A549 (cell line): Measurements from ENCODE around the gene KDM4E. TPM values are rescaled to one million over a fixed set of nuclear protein-coding genes. Genes with fewer than 3 reads are reported as not detected.
A peak's percentile ranks its signal among the peaks of the same experiment; 100 is the strongest.

Experiments used
- ATAC-seq, 2 experiments: fragments of 200-7000 bp in 1 of 2; fragments of >200 bp in 1 of 2; cut with Nextera tagmentation in 1 of 2; cut with Tn5 transposase in 1 of 2; 3 replicates each; pipeline versions ENCODE4 v1.8.0 to v1.9.1; 2018 to 2020; ENCODE audit warnings: mild to moderate bottlenecking in 1 of 2, moderate library complexity in 1 of 2
- CTCF ChIA-PET: fragments of 300-600 bp; sonication (Branson Sonifier 250); formaldehyde crosslinking; extraction: SDS; loops from one replicate; lab custom pipeline; 2021; ENCODE audit warnings: antibody characterized with exemption, inconsistent platforms; lab: Yijun Ruan, JAX
- POLR2A ChIA-PET: fragments of 350-600 bp; formaldehyde crosslinking; extraction: SDS; loops from one replicate; lab custom pipeline; 2021; ENCODE audit warnings: antibody characterized with exemption, inconsistent platforms; lab: Yijun Ruan, JAX
- DNase-seq, 2 experiments: peaks; one replicate each; pipeline versions ENCODE4 v3.0.0 to v3.0.0-alpha.2; 2011 to 2016; ENCODE audit warnings: low read depth in 1 of 2, low spot score in 1 of 2
- FAIRE-seq: peaks from 2 replicates; lab custom pipeline; 2011; peaks lifted over from hg19 to GRCh38; lab: Jason Lieb, UNC
- H3K27ac ChIP-seq, 2 experiments: fragments of >200 bp; sonication (Bioruptor Twin); formaldehyde crosslinking; 3 replicates each; pipeline ENCODE4 v1.5.1; 2016 to 2017
- H3K4me1 ChIP-seq: fragments of >200 bp; sonication (Bioruptor Twin); formaldehyde crosslinking; 3 replicates; pipeline ENCODE4 v1.6.1; 2016
- H3K4me2 ChIP-seq: fragments of >200 bp; sonication (Bioruptor Twin); formaldehyde crosslinking; 3 replicates; pipeline ENCODE4 v1.6.1; 2016
- H3K4me3 ChIP-seq: fragments of >200 bp; sonication (Bioruptor Twin); formaldehyde crosslinking; 3 replicates; pipeline ENCODE4 v1.5.1; 2016
- H3K9me3 ChIP-seq: fragments of >200 bp; sonication (Bioruptor Twin); formaldehyde crosslinking; 3 replicates; pipeline ENCODE4 v1.6.1; 2016
- BCL3 ChIP-seq: fragments of >200 bp; sonication (Bioruptor Twin); formaldehyde crosslinking; IDR thresholded peaks from 3 replicates; pipeline ENCODE4 v1.6.1; 2016
- BHLHE40 ChIP-seq: IDR thresholded peaks from 2 replicates; pipeline ENCODE4 v1.6.1; 2012; ENCODE audit warnings: low read depth, low read length, inconsistent platforms
- CBX2 ChIP-seq: fragments of 200-600 bp; sonication (generic); IDR thresholded peaks from 2 replicates; pipeline ENCODE4 v1.6.1; 2016; ENCODE audit warnings: low read depth, mild to moderate bottlenecking, borderline replicate concordance
- CEBPB ChIP-seq, 2 experiments: fragments of >200 bp in 1 of 2; sonication (Bioruptor Twin) in 1 of 2; formaldehyde crosslinking in 1 of 2; IDR thresholded peaks; 2 replicates each; pipeline ENCODE4 v1.6.1; 2012 to 2016
- CHD2 ChIP-seq: fragments of 150-350 bp; IDR thresholded peaks from 2 replicates; pipeline ENCODE4 v1.6.1; 2014; ENCODE audit warnings: low read length; ENCODE audit not compliant: partially characterized antibody
- CTCF ChIP-seq: fragments of >200 bp; sonication (Bioruptor Twin); formaldehyde crosslinking; IDR thresholded peaks from 3 replicates; pipeline ENCODE4 v1.5.1; 2016
- E2F6 ChIP-seq: IDR thresholded peaks from 2 replicates; pipeline ENCODE4 v1.6.1; 2012; ENCODE audit warnings: low read depth, borderline replicate concordance
- EHF ChIP-seq: fragments of 250-450 bp; sonication (Bioruptor Pico); IDR thresholded peaks from 2 replicates; pipeline ENCODE4 v1.5.0; 2020; ENCODE audit warnings: mild to moderate bottlenecking
- EHMT2 ChIP-seq: fragments of 200-600 bp; sonication (generic); IDR thresholded peaks from 2 replicates; pipeline ENCODE4 v1.6.1; 2016; ENCODE audit warnings: antibody characterized with exemption, low read depth, mild to moderate bottlenecking, moderate library complexity
- ESRRA ChIP-seq: fragments of 150-350 bp; IDR thresholded peaks from 2 replicates; pipeline ENCODE4 v1.6.1; 2014; ENCODE audit warnings: mild to moderate bottlenecking, low read length, borderline replicate concordance
- FOSB ChIP-seq: fragments of 250-450 bp; sonication (Bioruptor Pico); IDR thresholded peaks from 2 replicates; pipeline ENCODE4 v1.5.0; 2020; ENCODE audit warnings: mild to moderate bottlenecking, moderate library complexity
- FOSL2 ChIP-seq, 2 experiments: fragments of 450-650 bp in 1 of 2; fragments of >200 bp in 1 of 2; sonication (Bioruptor Twin) in 1 of 2; formaldehyde crosslinking; IDR thresholded peaks; 2 replicates each; pipeline versions ENCODE4 v1.5.0 to v1.6.1; 2016 to 2020; ENCODE audit warnings: mild to moderate bottlenecking in 1 of 2, moderate library complexity in 1 of 2
- HOXA7 ChIP-seq: fragments of 250-450 bp; sonication (Bioruptor Pico); IDR thresholded peaks from 2 replicates; pipeline ENCODE4 v1.5.0; 2020; ENCODE audit warnings: mild to moderate bottlenecking, moderate library complexity
- HOXB13 ChIP-seq: fragments of 250-450 bp; sonication (Bioruptor Pico); IDR thresholded peaks from 2 replicates; pipeline ENCODE4 v1.5.0; 2020; ENCODE audit warnings: low read depth, mild to moderate bottlenecking, moderate library complexity
- JUN ChIP-seq, 2 experiments: fragments of >200 bp; sonication (Bioruptor Twin); formaldehyde crosslinking; IDR thresholded peaks; 2 replicates in 1 of 2; 3 replicates in 1 of 2; pipeline ENCODE4 v1.6.1; 2016 to 2017
- KDM1A ChIP-seq: fragments of 200-600 bp; sonication (generic); IDR thresholded peaks from 2 replicates; pipeline ENCODE4 v1.6.1; 2016; ENCODE audit warnings: low read depth, mild to moderate bottlenecking
- KDM5A ChIP-seq: fragments of 200-600 bp; sonication (generic); IDR thresholded peaks from 2 replicates; pipeline ENCODE4 v1.6.1; 2016; ENCODE audit warnings: antibody characterized with exemption, mild to moderate bottlenecking
- MAX ChIP-seq: IDR thresholded peaks from 2 replicates; pipeline ENCODE4 v1.6.1; 2012
- NPAS2 ChIP-seq: fragments of 250-450 bp; sonication (Bioruptor Pico); IDR thresholded peaks from 2 replicates; pipeline ENCODE4 v1.8.0; 2022; ENCODE audit warnings: mild to moderate bottlenecking, moderate library complexity, borderline replicate concordance
- PHF8 ChIP-seq: fragments of 200-600 bp; sonication (generic); IDR thresholded peaks from 2 replicates; pipeline ENCODE4 v1.6.1; 2016; ENCODE audit warnings: low read depth, mild to moderate bottlenecking, antibody characterized with exemption, moderate library complexity, borderline replicate concordance
- POLR2A ChIP-seq: IDR thresholded peaks from 2 replicates; pipeline ENCODE4 v1.6.1; 2012; ENCODE audit warnings: mild to moderate bottlenecking, low read length
- RAD21 ChIP-seq, 2 experiments: fragments of >200 bp in 1 of 2; sonication (Bioruptor Twin) in 1 of 2; formaldehyde crosslinking in 1 of 2; IDR thresholded peaks in 1 of 2; conservative IDR thresholded peaks in 1 of 2; 2 replicates in 1 of 2; 3 replicates in 1 of 2; pipeline ENCODE4 v1.6.1; 2012 to 2018; ENCODE audit warnings: inconsistent platforms in 1 of 2
- RARB ChIP-seq: fragments of 250-450 bp; sonication (Bioruptor Pico); IDR thresholded peaks from 2 replicates; pipeline ENCODE4 v1.8.0; 2021; ENCODE audit warnings: mild to moderate bottlenecking, moderate library complexity
- RCOR1 ChIP-seq: fragments of 150-350 bp; IDR thresholded peaks from 2 replicates; pipeline ENCODE4 v1.6.1; 2014; ENCODE audit warnings: antibody characterized with exemption, low read length, low read depth
- RFX5 ChIP-seq: fragments of 450-650 bp; IDR thresholded peaks from 2 replicates; pipeline ENCODE4 v1.7.1; 2014; ENCODE audit warnings: antibody characterized with exemption, mild to moderate bottlenecking, moderate library complexity
- SREBF2 ChIP-seq: fragments of 450-650 bp; IDR thresholded peaks from 2 replicates; pipeline ENCODE4 v1.6.1; 2014; ENCODE audit warnings: mild to moderate bottlenecking, moderate library complexity
- TFCP2L1 ChIP-seq: fragments of 250-450 bp; sonication (Bioruptor Pico); IDR thresholded peaks from 2 replicates; pipeline ENCODE4 v1.5.0; 2021; ENCODE audit warnings: mild to moderate bottlenecking
- WGBS: methylation state at CpG from one replicate; pipeline ENCODE4 v1.1.6; 2017; ENCODE audit errors: missing lambda C conversion rate; 5-methylcytosine and 5-hydroxymethylcytosine counted together
- polyA plus RNA-seq, 4 experiments: library from polyadenylated mRNA; depleted of rRNA in 3 of 4; stranded (reverse); fragments of >200 nt; fragmentation: RNase III in 1 of 4; extraction: RNeasy Plus Mini Kit Qiagen cat#74134 plus additional on column Dnase treatment in 1 of 4; gene quantifications; 2 replicates in 3 of 4; 3 replicates in 1 of 4; pipeline ENCODE4 v1.2.3, GENCODE V29; 2011 to 2017
- TF ChIP-seq, protein P1 (sequence below): fragments of 250-450 bp; sonication (Bioruptor Pico); IDR thresholded peaks from 2 replicates; pipeline ENCODE4 v1.5.0; 2021; ENCODE audit warnings: mild to moderate bottlenecking, moderate library complexity, borderline replicate concordance

Gene KDM4E
- polyA plus RNA-seq, 2 of the 4 experiments (the other 2 are of a cell fraction): not detected

DNA sequence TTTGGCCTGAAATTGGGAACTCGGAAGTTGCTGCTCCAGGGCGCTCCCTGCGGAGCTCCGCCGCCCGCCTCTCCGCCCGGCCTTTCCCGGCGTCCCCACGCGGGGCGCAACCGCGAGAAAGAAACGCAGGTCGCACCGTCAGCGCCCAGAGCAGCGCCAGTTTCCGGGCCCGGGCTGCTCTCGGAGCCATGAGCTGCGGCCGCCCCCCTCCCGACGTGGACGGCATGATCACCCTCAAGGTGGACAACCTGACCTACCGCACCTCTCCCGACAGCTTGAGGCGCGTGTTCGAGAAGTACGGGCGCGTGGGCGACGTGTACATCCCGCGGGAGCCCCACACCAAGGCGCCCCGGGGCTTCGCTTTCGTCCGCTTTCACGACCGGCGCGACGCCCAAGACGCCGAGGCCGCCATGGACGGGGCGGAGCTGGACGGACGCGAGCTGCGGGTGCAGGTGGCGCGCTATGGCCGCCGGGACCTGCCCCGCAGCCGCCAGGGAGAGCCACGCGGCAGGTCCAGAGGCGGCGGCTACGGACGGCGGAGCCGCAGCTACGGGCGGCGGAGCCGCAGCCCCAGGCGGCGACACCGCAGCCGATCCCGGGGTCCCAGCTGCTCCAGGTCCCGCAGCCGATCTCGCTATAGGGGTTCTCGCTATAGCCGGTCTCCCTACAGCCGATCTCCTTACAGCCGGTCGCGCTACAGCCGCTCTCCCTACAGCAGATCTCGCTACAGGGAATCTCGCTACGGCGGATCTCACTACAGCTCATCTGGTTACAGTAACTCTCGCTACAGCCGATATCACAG, 42.2 kb downstream of the KDM4E start:
- peak; percentile 86 to 87 for ATAC-seq
- no peak for FAIRE-seq
- H3K9me3 ChIP-seq: no peaks in the 10 kb centered on the region
- peak; percentile 28 to 78 for DNase-seq
- ChIA-PET POLR2A (interaction anchor here (0.9 to 3.0 kb wide), 13 partner anchors 13 to 1322 kb away, joined by 3 to 29 read pairs (median 4); partner anchors contain the start of genes CCDC82, CWC15, ENDOD1 and FAM76B), CTCF (interaction anchor here (0.7 to 2.9 kb wide), 15 partner anchors 9 to 697 kb away, joined by 3 to 17 read pairs (median 6); partner anchors contain the start of genes CWC15, ENDOD1 and KDM4D)
- 2% methylated on average over 23 of the region's 98 CpGs for whole genome bisulfite sequencing
- peak overlapping the region; percentile 69 for H3K4me3 ChIP-seq
- peaks cover 9% of the 10 kb centered on the region; the same call in 2 of the 3 replicates for H3K4me1 ChIP-seq
- H3K27ac ChIP-seq: peak overlapping the region; percentile 83 to 98
- peak overlapping the region; percentile 89 for H3K4me2 ChIP-seq
- TF ChIP-seq EHF (CRISPR knock-in tag) (no peak), ESRRA (no peak), TFCP2L1 (CRISPR knock-in tag) (no peak), POLR2A (peak; percentile 43), JUN (IDR thresholded peaks at IDR 0.05) (peak in 1 of 2 experiments; percentile 9; a peak in 2 of 5 replicates), PHF8 (peak; percentile 40; the same call in 1 of the 2 replicates), HOXB13 (CRISPR knock-in tag) (no peak), BCL3 (0 out of 3 replicates have a peak, but pooled peaks have one; percentile 66), MAX (peak; percentile 68), RFX5 (no peak), CTCF (peak; percentile 11; the same call in 1 of the 3 replicates), CHD2 (no peak)
- TF ChIP-seq, protein P1, sequence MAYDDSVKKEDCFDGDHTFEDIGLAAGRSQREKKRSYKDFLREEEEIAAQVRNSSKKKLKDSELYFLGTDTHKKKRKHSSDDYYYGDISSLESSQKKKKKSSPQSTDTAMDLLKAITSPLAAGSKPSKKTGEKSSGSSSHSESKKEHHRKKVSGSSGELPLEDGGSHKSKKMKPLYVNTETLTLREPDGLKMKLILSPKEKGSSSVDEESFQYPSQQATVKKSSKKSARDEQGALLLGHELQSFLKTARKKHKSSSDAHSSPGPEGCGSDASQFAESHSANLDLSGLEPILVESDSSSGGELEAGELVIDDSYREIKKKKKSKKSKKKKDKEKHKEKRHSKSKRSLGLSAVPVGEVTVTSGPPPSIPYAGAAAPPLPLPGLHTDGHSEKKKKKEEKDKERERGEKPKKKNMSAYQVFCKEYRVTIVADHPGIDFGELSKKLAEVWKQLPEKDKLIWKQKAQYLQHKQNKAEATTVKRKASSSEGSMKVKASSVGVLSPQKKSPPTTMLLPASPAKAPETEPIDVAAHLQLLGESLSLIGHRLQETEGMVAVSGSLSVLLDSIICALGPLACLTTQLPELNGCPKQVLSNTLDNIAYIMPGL (CRISPR knock-in tag): no peak

- ChIA-PET POLR2A (interaction anchor here (0.9 to 3.0 kb wide), 12 partner anchors 13 to 1322 kb away, joined by 3 to 29 read pairs (median 4); partner anchors contain the start of genes CCDC82, CWC15, ENDOD1 and FAM76B), CTCF (interaction anchor here (0.7 to 2.9 kb wide), 11 partner anchors 10 to 696 kb away, joined by 3 to 17 read pairs (median 7); no protein-coding TSS in a partner anchor)
- peak overlapping the region; percentile 83 to 98 for H3K27ac ChIP-seq
- WGBS: 2% methylated on average over 13 of the region's 16 CpGs
- peaks cover 9% of the 10 kb centered on the region; the same call in 2 of the 3 replicates for H3K4me1 ChIP-seq
- no peaks in the 10 kb centered on the region for H3K9me3 ChIP-seq
- peak overlapping the region; percentile 89 for H3K4me2 ChIP-seq
- peak overlapping the region; percentile 69 for H3K4me3 ChIP-seq
- no peak for DNase-seq
- FAIRE-seq: no peak
- TF ChIP-seq FOSB (no peak), KDM5A (no peak), CBX2 (no peak), NPAS2 (CRISPR knock-in tag) (no peak), CHD2 (no peak), CEBPB (IDR thresholded peaks at IDR 0.05) (no peak), SREBF2 (no peak), RCOR1 (no peak), KDM1A (no peak), E2F6 (no peak), HOXA7 (CRISPR knock-in tag) (no peak), RARB (CRISPR knock-in tag) (no peak), EHMT2 (no peak), ESRRA (no peak), BHLHE40 (no peak), FOSL2 (IDR thresholded peaks at IDR 0.05) (no peak), FOSL2 (CRISPR knock-in tag; IDR thresholded peaks at IDR 0.05) (no peak), RAD21 (conservative IDR thresholded peaks at IDR 0.05 in 1 of 2, IDR thresholded peaks at IDR 0.05 in 1 of 2) (no peak)
- peak; percentile 13 to 15; a peak in 5 of 6 replicates for ATAC-seq
Observed at GRCh38 chr11:95067841-95068219, 42.8 kb downstream of the KDM4E start.
